GM12865 (cell line): ENCODE measurements around the gene ATXN7.

Experiments
- DNase-seq: peaks from one replicate; pipeline ENCODE4 v3.0.0; 2010; ENCODE audit warnings: low read depth
- H3K4me3 ChIP-seq: 2 replicates; pipeline ENCODE4 v1.5.1; 2011; ENCODE audit warnings: mild to moderate bottlenecking, low read depth, low read length, control low read depth
- TF ChIP-seq, protein P1 (sequence below): IDR thresholded peaks from 2 replicates; pipeline ENCODE4 v1.5.1; 2011; ENCODE audit warnings: low read length, control low read depth, low read depth, inconsistent platforms; ENCODE audit not compliant: insufficient read depth; ENCODE audit errors: missing control alignments

ATXN7 gene

GRCh38 chr3:63986831-63987230, 123.2 kb downstream of the ATXN7 start:
- no peak for DNase-seq
- TF ChIP-seq, protein P1, sequence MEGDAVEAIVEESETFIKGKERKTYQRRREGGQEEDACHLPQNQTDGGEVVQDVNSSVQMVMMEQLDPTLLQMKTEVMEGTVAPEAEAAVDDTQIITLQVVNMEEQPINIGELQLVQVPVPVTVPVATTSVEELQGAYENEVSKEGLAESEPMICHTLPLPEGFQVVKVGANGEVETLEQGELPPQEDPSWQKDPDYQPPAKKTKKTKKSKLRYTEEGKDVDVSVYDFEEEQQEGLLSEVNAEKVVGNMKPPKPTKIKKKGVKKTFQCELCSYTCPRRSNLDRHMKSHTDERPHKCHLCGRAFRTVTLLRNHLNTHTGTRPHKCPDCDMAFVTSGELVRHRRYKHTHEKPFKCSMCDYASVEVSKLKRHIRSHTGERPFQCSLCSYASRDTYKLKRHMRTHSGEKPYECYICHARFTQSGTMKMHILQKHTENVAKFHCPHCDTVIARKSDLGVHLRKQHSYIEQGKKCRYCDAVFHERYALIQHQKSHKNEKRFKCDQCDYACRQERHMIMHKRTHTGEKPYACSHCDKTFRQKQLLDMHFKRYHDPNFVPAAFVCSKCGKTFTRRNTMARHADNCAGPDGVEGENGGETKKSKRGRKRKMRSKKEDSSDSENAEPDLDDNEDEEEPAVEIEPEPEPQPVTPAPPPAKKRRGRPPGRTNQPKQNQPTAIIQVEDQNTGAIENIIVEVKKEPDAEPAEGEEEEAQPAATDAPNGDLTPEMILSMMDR = no peak

GRCh38 chr3:63988943-63989342, 125.3 kb downstream of the ATXN7 start:
- TF ChIP-seq, protein P1 = no peak
- H3K4me3 ChIP-seq = no peak overlapping the region
- no peak for DNase-seq

More at GRCh38 chr3:63986831-63987230, 123.2 kb downstream of the ATXN7 start:
- H3K4me3 ChIP-seq = no peak overlapping the region

DNA sequence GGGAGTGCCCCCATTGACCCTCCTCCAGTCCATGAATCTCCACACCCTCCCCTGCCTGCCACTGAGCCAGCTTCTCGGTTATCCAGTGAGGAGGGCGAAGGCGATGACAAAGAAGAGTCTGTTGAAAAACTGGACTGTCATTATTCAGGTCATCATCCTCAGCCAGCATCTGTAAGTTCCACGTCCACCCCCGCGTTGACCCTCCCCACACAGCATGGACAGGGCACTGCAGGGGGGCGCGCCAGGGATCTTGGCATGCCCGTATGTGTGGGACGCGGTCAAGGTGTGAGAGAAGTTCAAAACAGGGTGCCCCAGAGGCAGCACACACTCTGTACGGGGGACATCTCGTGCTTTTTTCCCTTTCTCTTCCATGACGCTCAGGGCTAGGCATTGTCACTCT, 126.5 kb downstream of the ATXN7 start:
- no peak overlapping the region for H3K4me3 ChIP-seq
- DNase-seq = no peak
- TF ChIP-seq, protein P1 = no peak

- TF ChIP-seq, protein P1 = no peak
- no peak overlapping the region for H3K4me3 ChIP-seq
Measured at GRCh38 chr3:63990733-63991132, 127.1 kb downstream of the ATXN7 start.

GRCh38 chr3:63991666-63992065, 128.0 kb downstream of the ATXN7 start:
- TF ChIP-seq, protein P1 = no peak
- no peak for DNase-seq
- no peak overlapping the region for H3K4me3 ChIP-seq

More at GRCh38 chr3:63990733-63991132, 127.1 kb downstream of the ATXN7 start:
- no peak for DNase-seq

GRCh38 chr3:63992516-63993209, 129.0 kb downstream of the ATXN7 start:
- TF ChIP-seq, protein P1 = no peak
- no peak for DNase-seq
- H3K4me3 ChIP-seq = no peak overlapping the region

DNA sequence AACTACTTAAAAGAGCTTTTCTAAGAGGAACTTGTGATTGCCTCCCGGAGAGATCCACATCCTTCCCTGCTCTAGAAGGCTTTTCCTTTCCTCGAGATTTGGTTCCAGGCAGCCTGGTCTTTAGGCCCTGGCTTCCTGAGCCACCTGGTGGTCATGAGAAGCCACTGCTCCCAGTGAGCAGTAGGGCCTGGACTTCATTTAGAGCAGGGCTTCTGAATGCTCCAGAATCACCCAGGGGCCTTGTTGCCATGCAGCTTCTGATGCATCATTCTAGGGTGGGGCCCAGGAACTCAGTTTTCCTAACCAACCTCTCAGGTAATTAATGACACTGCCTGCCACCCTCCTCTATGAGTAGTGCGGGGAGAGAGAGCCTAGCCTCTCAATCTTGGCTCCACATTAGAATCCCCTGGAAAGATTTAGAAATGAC, 130.0 kb downstream of the ATXN7 start:
- DNase-seq = peak; percentile 65
- TF ChIP-seq, protein P1 = peak; percentile 81
- H3K4me3 ChIP-seq = no peak overlapping the region
